HG03196 (cell line): Measurements from ENCODE around the gene AGAP5.
"Not testable (repeated sequence)": the region's sequence is repeated elsewhere in the genome, so short reads cannot be mapped to it uniquely, and the experiment has no call there.

ENCODE experiments used
- ATAC-seq: cut with Tn5 transposase; IDR thresholded peaks from one replicate; pipeline ENCODE4 v1.9.1; 2021; ENCODE audit not compliant: unreplicated experiment

The AGAP5 gene

DNA sequence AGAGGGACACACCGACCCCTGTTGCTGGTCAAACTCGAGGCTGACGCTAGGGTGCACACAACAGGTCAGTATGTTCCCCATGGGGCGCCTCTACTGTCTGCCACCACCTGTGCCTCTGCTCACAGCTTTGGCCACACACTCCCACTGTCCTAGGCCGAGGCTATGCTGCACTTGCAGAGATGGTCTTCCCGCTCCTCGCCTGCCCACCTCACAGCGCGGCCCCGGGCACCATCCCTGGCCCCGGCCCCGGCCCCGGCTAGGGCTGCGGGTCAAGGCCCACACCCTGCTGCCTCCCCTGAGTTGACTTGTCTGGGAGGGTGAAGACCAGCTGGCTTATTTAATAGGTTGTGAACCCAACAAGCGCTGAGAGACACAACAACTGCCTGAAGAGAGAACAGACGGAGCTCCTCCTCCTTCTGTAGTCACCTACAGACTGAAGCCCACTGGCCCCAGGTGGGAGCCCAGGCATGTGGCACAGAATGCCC is at the start of gene AGAP5:
AGAP5 (minus strand) TSS at position 435 of the 485 bp plus-strand sequence; CDS start at position 81, 354 bp downstream.
- not testable (repeated sequence) for ATAC-seq

DNA sequence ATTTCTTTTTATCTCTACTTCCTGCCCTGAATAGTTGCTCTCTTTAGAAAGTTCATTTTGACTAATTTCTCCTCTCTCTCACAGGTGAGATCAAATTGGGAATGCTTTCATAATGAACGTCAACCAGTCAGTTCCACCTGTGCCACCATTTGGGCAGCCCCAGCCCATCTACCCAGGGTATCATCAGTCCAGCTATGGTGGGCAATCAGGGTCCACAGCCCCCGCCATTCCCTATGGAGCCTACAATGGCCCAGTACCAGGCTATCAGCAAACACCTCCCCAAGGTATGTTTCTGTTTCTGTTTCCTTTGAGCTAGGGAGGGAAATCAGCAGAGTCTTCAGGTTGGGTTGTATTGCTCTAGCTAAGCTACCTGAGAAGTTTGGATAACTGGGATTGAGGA is 48.8 kb upstream of the AGAP5 start:
- ATAC-seq: no peak

DNA sequence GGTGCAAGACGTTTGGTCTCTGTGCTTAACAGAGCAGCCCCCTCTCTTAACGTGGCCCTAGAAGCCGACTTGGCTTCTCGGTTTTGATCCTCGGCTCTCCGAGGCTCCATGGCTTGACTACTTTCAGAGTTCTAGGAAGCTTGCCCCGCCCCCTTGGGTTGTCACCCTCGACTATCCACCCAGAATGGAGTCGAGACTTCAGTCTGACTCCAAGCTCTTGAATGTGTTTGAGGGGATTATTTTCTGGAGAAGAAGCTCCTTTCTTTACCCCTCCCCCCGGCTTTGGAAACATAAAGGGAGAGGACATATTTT is 46.7 kb upstream of the AGAP5 start:
- ATAC-seq: peak; percentile 29

DNA sequence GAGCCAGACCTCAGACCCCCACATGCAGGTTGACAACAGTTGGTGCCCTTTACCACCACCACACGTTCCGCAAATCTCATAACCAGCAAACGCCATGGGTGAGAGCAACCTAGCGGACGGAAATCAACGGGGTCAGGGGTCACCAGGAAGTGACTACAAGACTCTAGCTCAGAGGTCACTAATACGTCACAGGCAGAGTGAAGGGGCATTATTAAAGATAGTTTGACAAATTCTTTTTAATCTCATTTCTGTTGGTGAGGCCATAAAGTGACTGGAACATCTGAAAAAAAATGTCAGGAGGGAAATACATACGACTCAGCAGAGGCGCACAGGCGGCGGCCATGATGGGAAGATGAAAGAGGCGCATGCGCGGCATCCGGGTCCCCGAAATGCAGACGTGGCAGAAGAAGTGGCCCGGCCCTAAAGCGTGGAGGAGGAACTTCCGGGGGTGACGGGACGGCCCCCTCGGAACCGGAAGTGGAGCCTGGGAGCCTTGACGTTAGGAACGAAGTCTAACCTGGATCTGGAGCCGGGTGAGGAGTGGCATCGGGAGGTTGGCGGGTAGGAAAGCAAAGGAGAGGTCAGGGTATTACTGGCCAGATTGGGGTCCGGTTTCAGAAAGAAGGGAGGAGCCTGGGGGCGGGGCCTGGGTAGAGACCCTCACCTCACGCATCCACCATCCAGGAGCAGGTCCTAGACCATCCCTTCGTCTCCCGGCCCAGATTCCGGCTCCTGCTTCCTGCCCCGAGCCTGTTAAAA is 46.2 kb upstream of the AGAP5 start, which contains the start of gene SEC24C:
SEC24C (plus strand) TSS at position 468 of the 759 bp plus-strand sequence. CDS start 2,461 bp downstream, outside the sequence.
- ATAC-seq: peak; percentile 89

DNA sequence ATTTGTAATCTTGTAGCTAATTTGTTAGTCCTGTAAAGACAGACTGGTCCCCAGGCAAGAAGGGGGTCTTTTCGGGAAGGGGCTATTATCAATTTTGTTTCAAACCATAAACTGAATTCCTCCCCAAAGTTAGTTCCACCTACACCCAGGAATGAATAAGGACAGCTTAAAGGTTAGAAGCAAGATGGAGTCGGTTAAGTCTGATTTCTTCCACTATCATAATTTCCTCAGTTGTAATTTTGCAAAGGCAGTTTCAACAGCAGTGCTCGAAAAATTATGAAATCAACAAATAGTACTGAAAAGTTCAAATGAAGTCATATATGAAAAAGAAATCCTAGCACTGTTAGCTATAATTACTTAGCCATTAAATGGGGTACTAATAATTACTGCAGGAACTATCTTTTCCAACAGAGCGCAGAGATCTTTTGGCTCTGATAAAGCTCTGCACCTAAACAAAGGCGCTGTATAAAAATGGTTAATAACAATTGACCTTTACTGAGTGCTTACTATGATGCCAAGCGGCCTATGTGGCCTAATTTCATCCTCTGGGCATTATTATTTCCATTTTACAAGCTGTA is 45.5 kb upstream of the AGAP5 start:
- no peak for ATAC-seq

DNA sequence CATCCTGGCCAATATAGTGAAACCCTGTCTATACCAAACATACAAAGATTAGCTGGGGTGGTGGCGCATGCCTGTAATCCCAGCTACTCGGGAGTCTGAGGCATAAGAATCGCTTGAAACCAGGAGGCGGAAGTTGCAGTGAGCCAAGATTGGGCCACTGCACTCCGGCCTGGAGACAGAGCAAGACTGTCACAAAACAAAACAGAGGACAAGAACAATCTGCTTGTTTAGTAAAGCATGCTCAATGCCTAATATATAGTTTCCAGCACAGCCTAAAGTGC is 44.5 kb upstream of the AGAP5 start:
- no peak for ATAC-seq

DNA sequence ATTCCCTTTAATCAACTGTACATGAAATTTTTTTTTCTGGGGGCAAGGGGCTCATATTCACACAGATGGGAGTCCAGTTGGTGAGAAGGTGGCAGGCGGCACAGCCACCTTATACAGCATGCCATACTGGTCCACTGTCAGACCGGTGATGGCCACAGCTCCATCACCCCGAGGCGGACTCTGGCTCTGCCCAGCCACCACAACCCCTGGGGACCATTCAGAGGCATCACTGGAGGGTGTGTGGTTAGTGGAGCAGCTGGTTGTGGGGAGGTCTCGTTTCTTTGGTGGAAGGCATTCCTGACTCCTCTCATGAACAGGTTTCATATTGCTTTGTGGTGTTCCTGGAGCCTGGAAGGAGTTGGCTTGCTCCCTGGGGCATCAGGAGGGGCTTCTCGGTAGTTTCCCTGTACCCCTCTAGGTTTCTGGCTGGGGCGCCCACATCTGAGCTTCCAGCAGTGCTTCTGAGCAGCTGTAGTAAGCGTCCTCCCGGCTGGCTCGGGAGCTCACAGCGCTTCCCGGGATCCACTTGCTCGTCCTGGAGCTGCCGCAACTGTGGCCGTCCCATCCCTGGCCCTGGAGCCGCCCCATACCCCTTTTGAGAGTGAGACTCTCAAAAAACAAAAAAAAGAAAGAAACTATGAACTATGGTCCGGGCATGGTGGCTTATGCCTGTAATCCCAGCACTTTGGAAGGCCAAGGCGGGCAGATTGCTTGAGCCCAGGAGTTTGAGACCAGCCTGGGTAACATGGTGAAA is 42.8 kb upstream of the AGAP5 start:
- not testable (repeated sequence) for ATAC-seq

DNA sequence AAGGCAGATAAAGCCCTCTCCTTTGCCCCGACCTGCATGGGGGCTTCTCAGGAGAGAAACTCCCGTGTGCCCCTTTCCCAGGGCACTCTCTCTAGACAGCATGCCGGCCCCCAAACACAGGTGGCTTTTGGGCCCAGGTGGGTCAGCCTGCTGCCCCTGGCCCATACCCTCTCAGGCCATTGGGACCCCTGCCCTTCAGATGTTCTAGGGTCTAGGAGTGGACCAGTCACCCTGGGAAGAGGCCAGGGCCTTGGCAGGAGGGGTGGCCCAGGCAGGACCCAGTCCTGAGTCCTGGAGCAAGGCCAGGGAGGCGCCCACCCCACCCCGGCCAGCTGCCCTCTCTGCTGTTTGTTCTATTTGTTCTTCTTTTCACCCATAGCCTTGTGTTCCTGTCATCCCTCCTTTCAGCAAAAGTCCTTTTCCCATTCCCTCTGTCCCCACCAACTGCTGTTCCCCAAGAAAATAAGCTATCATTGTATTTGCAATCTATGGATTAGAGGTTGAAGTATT is 36.9 kb upstream of the AGAP5 start:
- ATAC-seq: no peak

DNA sequence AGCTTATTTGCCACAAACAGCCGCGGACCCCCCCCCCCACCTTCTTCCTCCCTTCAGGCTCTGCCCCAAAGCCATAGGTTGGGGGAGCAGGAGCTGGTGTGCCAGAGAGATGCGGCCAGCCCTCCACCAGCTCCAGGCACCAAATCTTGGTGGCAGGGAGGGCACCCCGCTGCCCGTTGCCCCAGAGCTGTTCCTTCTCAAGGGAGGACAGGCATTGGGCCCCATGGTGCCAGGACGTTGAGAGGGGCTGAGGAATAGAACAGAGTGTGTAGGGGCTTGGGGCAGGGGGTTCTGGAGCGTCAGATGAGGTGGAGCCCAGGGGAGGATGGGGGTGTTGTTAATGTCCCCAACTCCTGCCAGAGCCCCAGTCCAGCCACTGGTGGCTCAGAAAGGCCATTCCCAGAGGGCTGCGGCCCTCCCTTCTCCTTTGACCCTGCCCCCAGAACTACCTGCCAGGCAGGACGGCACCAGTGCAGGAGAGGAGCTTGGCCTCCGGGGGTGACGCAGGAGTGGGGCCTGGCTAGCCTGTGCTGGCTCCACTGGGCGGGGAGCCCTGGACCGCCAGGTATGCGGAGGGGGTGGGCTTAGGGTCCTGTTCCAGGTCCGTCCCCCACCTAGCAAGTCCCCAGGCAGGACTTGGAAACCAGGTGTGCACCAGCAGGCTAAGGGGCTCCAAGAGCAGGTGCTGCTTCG is 36.3 kb upstream of the AGAP5 start:
- ATAC-seq: no peak

DNA sequence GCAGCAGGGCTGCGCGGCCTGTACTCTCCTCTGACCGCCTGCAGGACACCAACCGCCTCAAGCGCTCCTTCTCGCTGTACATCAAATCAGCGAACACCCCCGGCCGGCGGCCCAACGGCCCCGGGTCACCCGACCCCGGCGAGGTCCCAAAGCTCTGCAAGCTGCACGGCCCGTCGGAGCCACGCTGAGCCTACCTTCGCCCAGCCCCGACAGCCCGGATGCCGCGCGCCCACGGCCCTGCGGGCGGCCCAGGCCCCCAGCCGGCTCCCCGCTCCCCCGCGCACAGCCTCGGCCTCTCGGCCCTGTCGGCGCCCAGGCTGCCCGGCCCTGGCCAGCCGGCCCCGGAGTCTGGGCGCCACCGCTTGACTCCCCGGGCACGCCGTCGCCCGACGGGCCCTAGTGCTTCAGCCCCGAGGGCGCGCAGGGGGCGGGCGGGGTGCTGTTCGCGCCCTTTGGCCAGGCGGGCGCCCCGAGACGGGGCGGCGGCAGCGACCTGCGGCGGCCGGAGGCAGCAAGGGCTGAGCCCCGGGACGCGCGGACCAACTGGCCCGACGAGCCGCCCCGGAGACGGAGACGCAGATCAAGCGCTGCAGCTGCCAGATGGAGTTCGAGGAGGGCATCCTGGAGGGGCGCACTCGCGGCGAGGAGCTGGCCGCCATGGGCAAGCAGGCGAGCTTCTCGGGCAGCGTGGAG is 35.2 kb upstream of the AGAP5 start:
- ATAC-seq: no peak

DNA sequence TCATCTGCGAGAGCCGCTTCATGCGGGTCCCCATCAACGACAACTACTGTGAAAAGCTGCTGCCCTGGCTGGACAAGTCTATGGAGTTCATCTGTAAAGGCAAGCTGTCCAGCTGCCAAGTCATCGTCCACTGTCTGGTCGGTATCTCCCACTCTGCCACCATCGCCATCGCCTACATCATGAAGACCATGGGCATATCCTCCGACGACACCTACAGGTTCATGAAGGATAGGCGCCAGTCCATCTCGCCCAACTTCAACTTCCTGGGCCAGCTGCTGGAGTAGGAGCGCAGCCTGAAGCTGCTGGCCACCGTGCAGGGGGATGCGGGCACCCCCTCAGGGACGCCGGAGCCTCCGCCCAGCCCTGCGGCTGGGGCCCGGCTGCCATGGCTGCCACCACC is 34.5 kb upstream of the AGAP5 start:
- ATAC-seq: no peak

DNA sequence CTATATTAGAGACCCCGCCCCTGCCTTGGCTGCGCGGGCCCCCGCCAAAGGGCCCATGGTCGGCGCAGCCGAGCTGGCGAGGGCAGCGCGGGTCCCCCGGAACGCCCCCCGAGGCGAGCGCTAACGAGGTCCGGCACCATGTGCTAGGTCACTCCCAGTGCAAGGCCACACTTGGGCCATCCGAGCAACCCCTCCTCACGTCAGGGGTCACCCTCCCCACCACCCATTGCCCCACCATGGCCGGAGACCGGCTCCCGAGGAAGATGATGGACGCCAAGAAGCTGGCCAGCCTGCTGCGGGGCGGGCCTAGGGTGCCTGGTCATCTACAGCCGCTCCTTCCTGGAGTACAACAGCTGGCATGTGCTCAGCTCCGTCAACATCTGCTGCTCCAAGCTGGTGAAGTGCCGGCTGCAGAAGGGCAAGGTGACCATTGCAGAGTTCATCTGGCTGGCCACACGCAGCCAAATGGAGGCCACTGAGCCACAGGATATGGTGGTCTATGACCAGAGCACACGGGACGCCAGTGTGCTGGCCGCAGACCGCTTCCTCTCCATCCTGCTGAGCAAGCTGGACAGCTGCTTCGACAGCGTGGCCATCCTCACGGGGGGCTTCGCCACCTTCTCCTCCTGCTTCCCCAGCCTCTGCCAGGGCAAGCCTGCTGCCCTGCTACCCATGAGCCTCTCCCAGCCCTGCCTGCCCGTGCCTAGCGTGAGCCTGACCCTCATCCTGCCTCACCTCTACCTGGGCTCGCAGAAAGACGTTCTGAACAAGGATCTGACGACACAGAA is 33.9 kb upstream of the AGAP5 start:
- no peak for ATAC-seq

DNA sequence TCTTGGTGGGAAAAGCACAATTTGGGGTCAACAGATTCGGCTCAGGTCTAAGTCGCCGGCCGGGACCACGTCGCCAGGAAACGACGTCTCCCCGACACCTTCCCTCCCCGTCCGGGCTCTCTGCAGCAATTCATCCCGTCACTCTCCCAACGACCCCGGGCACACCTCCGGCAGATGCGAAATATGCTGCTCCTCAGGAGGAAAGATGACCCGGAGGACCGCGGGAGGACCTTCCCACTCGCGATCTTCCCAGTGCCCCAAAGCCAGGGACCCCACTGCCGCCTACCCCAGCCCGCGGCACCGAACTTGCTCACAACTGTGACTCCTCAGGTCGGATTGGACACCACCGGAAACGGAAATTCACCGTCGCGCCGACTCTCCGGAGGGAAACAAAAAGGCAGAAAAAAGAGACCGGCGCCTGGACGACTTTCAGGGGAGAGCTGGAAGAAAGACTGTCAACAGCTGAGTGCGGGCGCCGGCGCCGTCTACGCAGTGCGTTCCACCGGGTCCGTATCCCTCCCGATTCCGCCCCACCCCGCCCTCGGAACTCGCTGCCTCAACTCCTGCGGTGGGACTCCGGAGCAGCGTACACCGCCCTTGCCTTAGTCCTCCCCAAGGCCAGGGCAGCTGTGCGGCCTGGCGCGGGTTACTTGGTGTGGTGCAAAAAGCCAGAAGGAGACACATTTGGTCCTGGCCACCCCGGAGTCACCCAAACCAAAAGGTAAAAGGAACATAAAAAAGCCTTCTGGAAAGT is 32.4 kb upstream of the AGAP5 start:
- peak; percentile 85 for ATAC-seq

DNA sequence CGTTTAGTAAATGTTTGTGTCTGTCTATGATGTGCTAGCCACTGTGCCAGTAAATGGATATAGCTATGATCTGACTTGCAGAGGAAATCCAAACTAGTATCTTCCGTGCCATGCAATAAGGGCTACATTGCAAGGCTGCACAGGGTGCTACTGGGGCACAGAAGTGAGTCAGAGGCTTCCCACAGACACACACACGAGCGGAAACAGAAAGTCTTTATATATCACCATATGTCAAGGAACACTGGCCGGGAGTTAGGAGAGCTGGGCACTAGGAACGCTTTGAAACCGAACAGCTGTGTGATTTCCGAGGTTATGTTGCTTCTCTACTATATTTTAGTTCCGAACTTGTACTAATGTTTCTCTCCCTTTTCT is 31.9 kb upstream of the AGAP5 start:
- ATAC-seq: not testable (repeated sequence)

DNA sequence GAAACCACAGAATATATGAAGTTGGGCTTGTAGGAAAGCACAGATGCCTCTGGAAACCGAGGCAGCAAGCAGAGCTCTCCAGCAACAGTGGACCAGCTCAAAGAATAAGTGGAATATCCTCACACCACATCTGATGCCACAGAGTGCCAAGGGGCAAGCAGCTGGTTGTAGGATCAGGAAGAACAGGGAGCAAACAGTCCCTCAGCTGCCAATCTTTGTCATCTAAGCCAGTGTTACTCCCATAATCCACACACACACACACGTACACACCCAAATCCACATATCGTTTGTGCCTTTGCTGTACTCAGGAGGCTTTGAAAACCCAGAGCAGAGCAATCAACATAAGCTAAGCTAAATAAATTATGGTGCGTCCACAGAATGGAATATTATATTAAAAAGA is 25.6 kb upstream of the AGAP5 start:
- no peak for ATAC-seq

DNA sequence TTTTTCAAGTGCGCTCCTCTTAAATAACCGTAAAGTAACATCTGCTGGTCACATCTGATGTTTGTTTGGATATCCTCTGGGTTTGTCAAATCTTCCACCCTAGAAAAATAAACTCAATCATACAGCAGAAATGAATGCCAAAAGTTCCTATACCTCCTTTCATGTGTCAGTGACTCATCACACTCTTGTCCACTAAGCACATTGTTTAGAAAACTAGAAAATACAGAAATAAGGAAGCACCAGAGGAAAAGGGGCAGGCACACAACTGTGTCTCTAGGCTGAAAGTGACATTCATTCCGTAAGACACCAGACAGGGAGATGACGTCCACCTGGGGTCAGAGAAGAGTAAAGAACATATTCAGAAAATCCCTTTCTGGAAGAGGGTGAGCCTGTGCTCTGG is 22.7 kb upstream of the AGAP5 start:
- ATAC-seq: not testable (repeated sequence)

DNA sequence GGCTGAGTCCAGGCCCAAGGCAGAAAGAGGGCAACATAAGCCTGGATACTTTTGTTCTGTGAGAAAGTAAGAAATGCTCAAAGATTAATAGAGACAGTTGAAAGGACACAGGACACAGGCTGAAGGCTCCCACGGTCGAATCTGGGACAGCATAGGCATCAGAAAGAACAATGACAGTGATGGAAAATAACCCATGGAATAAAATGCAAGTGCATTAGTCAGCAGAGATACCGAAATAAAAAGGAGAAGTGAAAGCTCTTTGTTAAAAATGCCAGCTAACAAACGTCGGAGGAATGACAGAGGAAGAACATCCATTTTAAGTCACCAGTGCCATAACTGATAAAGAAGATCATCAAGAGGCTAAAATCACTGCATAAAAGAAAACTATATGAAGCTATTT is 19.6 kb upstream of the AGAP5 start:
- ATAC-seq: no peak

DNA sequence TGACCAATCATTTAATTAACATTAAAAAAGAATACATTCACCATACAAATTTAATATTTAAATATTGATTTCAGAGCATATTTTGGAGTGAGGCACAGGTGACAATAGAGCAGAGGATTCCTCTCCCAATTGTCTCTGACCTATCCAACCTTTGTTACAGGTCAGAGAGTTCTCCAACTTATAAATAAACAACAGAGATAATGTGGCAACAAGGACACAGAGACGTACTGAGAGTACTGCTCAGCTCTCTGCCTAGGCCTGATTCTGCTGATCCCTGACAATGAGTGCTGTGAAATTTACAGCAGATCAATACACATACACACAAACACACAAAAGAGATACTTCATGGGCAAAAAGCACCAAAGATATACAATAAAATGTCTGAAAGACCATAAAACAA is 18.3 kb upstream of the AGAP5 start:
- ATAC-seq: no peak
